Measurements from ENCODE around the gene ZDHHC9. TPM values are rescaled to one million over a fixed set of nuclear protein-coding genes. Genes with fewer than 3 reads are reported as not detected.
A peak's percentile ranks its signal among the peaks of the same experiment; 100 is the strongest.

ZDHHC9 gene
- total RNA-seq, 2 donors from 2014 or later: 12.7 to 12.9 TPM

DNA sequence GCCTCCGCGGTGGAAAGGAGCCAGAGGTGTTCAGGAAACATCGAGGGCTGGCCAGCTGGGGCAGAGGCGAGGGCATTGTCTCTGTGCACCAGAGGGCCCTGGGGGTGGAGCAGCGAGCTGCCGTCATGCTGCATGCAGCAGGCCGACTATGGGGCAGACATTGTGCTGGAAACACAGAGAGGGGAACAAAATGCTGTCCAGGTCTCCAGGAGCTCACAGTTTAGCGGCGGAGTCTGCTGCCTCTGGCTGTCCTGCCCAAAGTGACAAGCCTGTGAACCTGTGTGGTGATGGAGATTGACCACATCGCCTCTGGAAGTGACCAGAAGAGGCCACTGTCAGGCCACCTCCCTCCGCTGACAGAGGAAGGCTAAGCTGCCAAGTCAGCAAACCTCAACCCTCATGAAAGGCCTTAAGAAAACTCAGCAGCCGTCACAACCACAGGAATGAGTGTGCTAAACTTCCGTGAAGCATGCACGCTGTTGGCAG is 84.1 kb downstream of the ZDHHC9 start:
- Histone ChIP-seq H3K27ac (peak overlapping the region in 1 of 4 donors; percentile 28), H3K9me3 (no peaks in the 10 kb centered on the region), H3K4me3 (no peak overlapping the region), H3K27me3 (no peaks in the 10 kb centered on the region), H3K36me3 (replicated peaks in 1 of 2; ENCODE audit: insufficient read depth in 1 of 2, low read depth in 2 of 2) (no peaks in the 10 kb centered on the region), H3K4me1 (no peaks in the 10 kb centered on the region)
- WGBS, 2 donors: 44 to 47% methylated on average over 9 to 14 of the region's 14 CpGs
- intact Hi-C loops (cut with DNase I): no loop called here
- TF ChIP-seq, protein P1, sequence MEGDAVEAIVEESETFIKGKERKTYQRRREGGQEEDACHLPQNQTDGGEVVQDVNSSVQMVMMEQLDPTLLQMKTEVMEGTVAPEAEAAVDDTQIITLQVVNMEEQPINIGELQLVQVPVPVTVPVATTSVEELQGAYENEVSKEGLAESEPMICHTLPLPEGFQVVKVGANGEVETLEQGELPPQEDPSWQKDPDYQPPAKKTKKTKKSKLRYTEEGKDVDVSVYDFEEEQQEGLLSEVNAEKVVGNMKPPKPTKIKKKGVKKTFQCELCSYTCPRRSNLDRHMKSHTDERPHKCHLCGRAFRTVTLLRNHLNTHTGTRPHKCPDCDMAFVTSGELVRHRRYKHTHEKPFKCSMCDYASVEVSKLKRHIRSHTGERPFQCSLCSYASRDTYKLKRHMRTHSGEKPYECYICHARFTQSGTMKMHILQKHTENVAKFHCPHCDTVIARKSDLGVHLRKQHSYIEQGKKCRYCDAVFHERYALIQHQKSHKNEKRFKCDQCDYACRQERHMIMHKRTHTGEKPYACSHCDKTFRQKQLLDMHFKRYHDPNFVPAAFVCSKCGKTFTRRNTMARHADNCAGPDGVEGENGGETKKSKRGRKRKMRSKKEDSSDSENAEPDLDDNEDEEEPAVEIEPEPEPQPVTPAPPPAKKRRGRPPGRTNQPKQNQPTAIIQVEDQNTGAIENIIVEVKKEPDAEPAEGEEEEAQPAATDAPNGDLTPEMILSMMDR (IDR thresholded peaks at IDR 0.05): no peak
- no peak for TF ChIP-seq POLR2A (IDR thresholded peaks at IDR 0.05)
- DNase-seq (peak in 2 of 4 donors; percentile 16 to 60), ATAC-seq (no peak)

DNA sequence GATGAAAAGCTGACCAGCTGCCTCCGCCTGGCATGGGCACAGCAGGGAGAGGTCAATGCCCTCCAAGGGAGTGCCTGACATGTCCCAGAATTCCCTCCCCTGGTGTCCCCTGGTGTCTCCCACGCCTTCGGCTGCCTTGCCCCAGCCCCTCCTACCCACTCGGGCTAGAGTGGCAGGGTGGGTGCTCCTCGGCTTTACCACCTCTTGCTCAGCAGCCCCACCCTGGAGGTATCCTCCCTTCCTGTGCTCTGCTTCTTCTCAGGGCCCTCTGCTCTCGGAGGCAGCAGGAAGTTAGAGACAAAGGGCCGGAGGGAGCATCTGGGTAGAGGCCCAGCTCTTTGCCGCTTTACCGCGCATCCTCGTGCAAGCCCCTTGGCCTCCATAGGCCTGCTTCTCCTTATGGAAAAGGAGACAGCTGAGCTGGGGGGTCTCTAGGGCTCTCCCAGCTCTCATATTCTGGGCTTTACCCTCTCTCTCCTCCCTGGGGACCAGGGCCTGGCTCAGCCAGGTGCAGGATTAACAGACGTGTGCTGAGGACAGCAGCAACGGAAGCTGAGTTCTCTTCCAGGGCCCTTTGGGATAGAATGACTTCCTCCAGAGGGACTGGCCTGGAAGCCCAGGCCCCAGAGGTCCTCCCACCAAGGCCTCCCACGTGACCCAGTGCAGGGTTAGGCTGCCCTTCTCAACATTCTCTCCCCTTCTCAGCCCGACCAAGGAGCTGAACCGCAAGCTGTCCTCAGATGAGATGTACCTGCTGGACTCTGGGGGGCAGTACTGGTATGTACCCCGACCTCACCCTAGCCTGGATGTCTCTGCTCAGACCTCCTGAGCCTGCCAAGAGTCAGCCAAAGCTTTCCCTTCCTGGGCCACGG is 87.7 kb downstream of the ZDHHC9 start:
- Histone ChIP-seq H3K4me1 (no peaks in the 10 kb centered on the region), H3K36me3 (replicated peaks in 1 of 2; ENCODE audit: insufficient read depth in 1 of 2, low read depth in 2 of 2) (no peaks in the 10 kb centered on the region), H3K4me3 (no peak overlapping the region), H3K9me3 (no peaks in the 10 kb centered on the region), H3K27ac (no peak overlapping the region), H3K27me3 (no peaks in the 10 kb centered on the region)
- TF ChIP-seq POLR2A (IDR thresholded peaks at IDR 0.05): no peak
- TF ChIP-seq, protein P1 (IDR thresholded peaks at IDR 0.05): no peak
- ATAC-seq (no peak), DNase-seq (no peak)
- intact Hi-C loops (cut with DNase I): no loop called here
- 57 to 90% methylated on average over 7 to 12 of the region's 18 CpGs for WGBS, 2 donors

GRCh38 chrX:129754056-129755024 is 89.3 kb downstream of the ZDHHC9 start:
- intact Hi-C loops (cut with DNase I): no loop called here
- no peak overlapping the region for H3K4me3 ChIP-seq
- H3K36me3 ChIP-seq (replicated peaks in 1 of 2; ENCODE audit: insufficient read depth in 1 of 2, low read depth in 2 of 2): no peaks in the 10 kb centered on the region
- DNase-seq (no peak), ATAC-seq (no peak)
- 31 to 52% methylated on average over 3 to 8 of the region's 22 CpGs for WGBS, 2 donors
- no peak overlapping the region for H3K27ac ChIP-seq
- H3K9me3 ChIP-seq: no peaks in the 10 kb centered on the region
- no peak for TF ChIP-seq POLR2A (IDR thresholded peaks at IDR 0.05)
- TF ChIP-seq, protein P1 (IDR thresholded peaks at IDR 0.05): peak in 1 of 7 experiments; percentile 8
- no peaks in the 10 kb centered on the region for H3K4me1 ChIP-seq
- no peaks in the 10 kb centered on the region for H3K27me3 ChIP-seq

Small RNA genes lying within 50 kb of the gene (small RNA-seq; reads per million reads assigned to genes)
- not detected for gene RF00017

Other genes with a start within 250 kb of the ZDHHC9 start
- not detected for gene APLN, start 188.9 kb downstream of the ZDHHC9 start, total RNA-seq
- 1 to 10 TPM in 1 of 2 donors, under 1 TPM in 1; 0.52 to 5.6 TPM for gene XPNPEP2, start 104.9 kb downstream of the ZDHHC9 start, total RNA-seq
- gene SASH3, start 63.9 kb downstream of the ZDHHC9 start, total RNA-seq: 1 to 10 TPM; 3.6 TPM
- 10 to 100 TPM; 10.9 to 13.8 TPM for gene UTP14A, start 62.3 kb upstream of the ZDHHC9 start, total RNA-seq
- 1 to 10 TPM; 3.0 to 4.4 TPM for gene BCORL1, start 138.7 kb upstream of the ZDHHC9 start, total RNA-seq

Measured in body of pancreas (tissue), 4 donors.